NOMO-1 treated with DMSO at 0.1 percent for 48 hours (cell line): ENCODE results near the gene PLXND1.

Experiments used
- DNase-seq: peaks from one replicate; lab custom pipeline; 2025; ENCODE audit not compliant: unreplicated experiment; lab: John Stamatoyannopoulos, UW

Gene PLXND1

DNA sequence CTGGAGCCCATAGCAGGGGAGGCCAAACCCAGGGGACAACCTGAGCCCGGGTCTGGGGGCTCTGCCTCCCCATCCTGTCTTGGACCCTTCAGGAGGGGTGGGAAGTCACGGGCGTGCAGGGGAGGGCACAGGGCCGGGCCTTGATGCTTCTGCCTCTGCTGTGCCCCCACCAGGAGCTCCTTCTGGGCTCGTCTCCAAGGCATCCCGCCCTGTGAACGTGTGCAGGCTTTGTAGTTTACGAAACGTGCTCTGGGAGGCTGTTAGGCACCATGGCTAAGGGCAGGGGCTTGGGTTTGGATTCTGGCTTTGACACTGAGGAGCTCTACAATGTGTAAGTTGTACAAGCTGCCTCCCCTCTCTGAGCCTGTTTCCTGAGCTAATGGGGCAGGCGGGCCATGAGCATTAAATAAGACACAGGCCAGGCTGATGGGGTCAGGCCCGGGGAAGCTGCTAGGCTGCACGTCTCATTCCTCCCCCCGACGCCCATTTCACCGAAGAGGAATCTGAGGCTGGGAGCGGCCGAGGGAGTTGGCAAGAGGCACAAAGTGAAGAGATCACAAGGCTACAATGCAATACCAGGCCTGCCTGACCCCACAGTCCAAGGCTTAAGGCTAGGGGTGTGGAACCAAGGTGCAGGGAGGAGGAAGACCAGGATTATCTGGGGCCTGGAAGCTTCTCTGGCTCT is 19.6 kb downstream of the PLXND1 start:
- no peak for DNase-seq

- DNase-seq, result no peak
These were observed 20.4 kb downstream of the PLXND1 start for GRCh38 chr3:129585949-129586657.

GRCh38 chr3:129584631-129585030 is 21.8 kb downstream of the PLXND1 start:
- no peak for DNase-seq

DNA sequence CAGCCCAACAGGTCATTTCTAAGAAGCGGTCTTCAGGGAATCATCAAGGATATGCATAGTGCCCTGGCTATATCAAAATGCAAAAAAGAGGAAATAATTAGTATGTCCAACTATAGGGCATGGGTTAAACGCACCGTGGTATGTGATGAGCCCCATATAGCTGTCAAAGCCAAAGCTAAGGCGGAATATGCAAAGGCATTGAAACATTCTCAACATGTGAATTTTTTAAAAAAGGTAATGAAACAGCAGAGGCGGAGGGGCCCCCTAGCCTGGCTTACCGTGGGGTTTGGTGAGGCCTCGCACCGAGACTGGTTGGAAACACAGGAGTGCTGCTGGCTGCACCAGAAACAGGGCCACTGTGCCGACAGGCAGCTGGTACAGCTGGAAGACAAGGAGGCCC is 23.2 kb downstream of the PLXND1 start:
- DNase-seq, result no peak

DNA sequence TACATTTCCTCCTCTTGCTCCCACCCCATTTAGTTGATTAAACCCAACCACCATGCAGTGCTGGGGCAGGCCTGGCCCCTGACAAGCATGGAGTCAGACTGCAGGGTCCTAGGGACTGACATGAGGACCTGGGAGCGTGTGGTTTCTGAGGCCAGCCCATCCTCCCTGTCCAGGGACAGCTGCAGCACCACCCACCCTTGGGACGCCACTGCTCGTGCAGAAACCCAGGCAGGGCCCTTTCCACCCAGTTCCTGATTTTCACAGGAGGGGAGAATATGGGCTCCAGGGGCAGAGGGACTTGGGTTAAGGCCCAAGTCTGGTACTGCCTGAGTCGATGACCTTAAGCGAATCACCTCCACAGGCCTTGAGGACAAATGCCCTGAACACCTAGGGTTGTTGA is 23.7 kb downstream of the PLXND1 start:
- DNase-seq, result no peak

DNA sequence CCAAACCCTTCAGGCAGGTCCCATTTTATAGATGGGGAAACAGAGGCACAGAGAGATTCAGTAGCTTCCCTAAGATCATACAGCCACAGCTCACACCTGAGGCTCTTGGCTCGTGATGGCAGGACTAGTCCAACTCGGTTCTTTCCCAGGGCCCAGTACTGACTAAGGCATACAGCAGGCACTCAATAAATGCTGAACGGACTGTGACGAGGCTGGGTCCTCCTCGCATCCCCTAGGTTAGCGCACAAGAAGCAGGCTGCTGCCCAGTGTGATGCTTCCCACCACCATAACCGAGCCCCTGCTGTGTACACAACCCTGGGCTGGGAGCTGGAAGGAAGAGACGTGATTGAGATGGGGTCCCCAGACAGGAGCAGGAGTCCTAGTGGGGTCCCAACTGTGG is 24.9 kb downstream of the PLXND1 start:
- DNase-seq, result no peak

DNA sequence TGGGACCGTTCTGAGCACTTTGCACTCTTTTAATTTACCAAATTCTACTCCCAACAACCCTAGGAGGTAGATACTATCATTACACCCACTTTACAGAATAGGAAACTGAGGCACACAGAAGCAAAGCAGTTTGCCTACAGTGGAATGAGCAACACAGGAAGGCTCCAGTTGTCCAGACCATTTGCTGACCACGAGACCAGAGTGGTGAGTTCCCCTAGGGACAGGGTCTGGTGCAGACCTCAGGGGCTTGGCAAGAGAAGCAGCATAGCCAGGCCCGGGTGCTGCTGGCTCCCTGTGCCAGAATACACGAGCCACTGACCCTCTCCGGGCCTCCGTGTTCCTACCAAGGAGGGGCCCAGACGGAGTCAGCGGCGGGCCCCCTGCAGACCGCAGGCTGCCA is 26.5 kb downstream of the PLXND1 start:
- DNase-seq, result no peak

GRCh38 chr3:129577925-129578786 is 28.3 kb downstream of the PLXND1 start:
- DNase-seq, result peak; percentile 93

- DNase-seq, result no peak
These were observed 29.1 kb downstream of the PLXND1 start for GRCh38 chr3:129577366-129577765.

DNA sequence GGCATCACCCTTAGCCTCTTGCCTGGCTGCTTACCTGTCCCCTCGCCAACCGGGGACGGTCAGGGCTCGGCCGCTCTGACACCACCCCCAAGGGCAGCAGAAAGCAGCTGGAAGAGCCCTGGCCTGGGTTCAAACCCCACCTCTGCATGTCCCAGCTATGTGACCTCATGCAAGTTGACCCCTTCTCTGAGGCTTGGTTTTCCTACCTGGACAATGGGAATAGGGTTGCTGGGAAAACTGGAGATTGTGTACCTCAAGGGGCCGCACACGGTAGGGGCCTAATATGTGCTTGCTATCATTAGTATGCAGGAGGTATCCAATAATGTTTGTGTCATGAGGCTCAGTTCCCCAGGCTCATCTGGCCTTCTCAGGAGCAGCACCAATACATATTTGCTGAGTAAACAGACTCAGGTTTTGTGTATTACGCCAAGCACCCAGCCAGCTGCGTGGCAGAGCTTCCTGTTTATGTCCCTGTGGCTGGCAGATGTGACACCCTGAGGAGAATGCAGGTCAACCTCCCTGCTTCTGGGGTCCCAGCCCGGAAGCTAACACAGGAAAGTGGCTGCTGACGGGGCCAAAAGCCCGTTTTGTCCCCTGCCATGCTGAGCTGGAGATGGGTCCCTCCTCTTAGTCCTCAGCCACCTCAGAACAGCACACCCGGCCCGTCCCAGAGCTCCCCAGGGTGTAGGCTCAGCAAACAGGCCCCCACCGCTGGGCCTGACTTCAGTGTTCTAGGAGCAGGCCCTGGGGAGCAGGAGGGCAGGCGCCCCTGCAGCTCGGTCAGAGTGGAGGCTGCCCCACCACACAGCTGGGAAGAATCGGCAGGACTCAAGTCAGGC is 29.7 kb downstream of the PLXND1 start:
- peak; percentile 43 for DNase-seq

DNA sequence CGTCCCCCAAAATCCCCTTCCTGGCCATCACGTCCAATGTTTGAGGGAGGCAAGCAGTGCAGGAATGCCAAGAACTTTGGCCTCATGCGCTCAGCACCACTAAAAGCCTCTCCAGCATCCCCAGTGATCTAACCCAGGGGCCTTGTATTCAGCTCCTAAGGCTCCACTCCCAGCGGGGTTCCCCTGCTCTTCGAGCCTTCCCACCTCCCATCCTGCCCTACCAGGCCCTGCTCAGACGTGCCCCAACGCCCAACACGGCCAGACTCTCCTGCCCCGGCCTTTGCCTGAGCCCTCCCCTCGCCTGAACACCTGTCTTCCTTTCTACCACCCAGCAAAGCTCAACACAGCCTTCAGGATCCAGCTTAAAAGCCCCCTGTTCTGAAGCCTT is 30.5 kb downstream of the PLXND1 start:
- DNase-seq, result no peak

DNA sequence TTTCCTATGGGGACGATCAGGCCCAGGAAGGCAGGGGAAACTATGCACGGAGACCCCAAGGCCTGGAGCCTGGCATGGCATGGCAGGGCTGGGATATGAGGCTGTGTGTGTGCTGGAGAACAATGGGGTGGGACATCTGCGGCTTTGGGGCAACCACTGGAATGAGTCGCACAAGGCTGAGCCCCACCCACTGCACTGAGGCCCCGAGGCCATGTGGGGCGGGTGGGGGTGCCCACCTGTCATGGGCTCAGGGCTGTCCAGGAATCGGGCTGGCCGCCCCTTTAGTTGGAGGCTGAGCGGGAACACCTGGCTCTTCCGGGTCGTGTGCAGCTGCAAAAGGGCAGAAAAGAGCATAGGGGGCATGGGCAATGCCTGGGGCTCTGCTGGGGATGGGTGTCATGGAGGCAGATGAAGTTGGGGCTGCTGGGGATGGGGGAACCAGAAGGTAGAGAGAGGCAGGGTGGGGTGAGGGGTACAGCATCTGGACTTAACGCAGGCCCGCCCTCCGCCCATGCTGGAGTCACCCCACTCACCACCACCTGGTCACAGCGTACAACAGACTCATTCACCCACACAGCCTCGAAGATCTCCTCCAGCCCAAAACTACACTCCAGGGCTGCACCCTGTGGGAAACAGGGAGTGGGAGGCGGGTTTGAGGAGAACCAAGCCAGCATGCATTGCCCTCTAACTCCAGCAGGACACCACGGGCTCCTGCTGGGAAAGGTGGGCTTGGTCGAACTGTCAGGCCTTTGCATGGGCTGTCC is 31.1 kb downstream of the PLXND1 start:
- DNase-seq, result no peak

GRCh38 chr3:129574206-129574605 is 32.3 kb downstream of the PLXND1 start:
- no peak for DNase-seq

DNA sequence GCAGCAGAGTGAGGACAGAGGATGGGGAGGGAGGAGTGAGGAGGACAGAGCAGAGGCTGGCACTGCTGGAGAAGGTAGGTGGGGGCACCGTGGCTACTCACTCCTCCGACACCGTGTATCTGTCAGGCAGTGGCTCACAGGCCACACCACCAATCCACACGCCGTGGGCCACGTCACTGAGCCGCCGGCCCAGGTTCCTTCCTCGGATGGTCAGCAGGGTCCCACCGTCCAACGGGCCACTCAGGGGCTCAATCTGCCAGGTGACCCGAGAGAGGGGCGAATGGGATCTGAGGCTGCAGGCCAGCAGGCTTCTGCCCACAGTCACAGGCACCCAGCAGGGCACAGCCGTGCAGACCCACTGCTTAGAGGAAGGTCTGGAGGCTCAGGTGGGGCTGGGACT is 33.0 kb downstream of the PLXND1 start:
- no peak for DNase-seq

DNA sequence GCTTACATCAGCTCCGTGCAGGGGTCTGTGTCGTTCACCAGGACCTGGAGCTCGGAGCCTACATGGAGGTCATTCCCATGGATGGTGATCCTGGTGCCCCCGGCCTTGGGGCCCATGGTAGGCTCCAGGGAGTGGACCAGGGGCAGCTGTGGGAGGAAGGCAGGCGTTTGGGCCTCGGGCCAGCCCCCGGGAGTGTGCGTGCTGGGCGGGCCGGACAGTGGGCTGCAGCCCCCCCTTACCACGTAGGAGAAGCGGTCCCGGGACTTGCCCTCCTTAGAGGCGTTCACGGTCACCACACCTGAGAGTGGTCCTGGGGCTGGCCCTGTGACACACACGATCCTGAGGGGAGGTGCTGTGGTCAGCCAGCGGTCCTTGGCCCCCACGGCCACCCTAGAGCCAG is 33.9 kb downstream of the PLXND1 start:
- DNase-seq, result no peak

- no peak for DNase-seq
These were observed 34.6 kb downstream of the PLXND1 start for GRCh38 chr3:129571605-129572547.

- no peak for DNase-seq
These were observed 36.6 kb downstream of the PLXND1 start for GRCh38 chr3:129569856-129570255.

- DNase-seq, result no peak
These were observed 38.5 kb downstream of the PLXND1 start for GRCh38 chr3:129567939-129568338.

DNA sequence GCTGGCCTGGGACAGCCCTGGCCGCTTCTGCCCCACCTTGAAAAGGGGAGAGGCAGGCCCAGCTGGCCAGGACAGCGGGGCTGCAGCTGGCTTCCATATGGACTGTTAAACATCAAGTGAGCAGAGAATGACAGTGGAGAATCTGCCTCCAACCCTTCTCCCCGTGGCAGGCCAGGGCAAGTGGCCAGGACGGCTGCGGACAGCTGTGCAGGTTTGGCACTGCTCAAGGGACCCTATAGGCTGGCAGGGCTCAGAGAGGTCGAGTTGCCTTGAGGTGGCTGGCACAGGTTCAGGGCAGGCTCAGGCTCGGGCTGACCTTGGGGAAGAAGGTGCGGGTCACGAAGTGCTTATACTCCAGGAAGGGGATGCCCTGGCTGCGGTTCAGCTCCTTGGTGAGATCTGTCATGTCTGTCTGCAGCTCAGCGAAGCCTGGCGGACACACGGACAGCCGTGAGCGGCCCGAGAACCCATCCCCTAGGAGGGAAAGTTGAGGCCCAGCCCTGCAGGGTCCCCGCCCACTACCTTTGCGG is 39.2 kb downstream of the PLXND1 start:
- DNase-seq, result no peak
